Ammon's horn (tissue), 1 donor: ENCODE results near the gene NTRK2.
A peak's percentile ranks its signal among the peaks of the same experiment; 100 is the strongest.

Experiments used
- DNase-seq: peaks from one replicate; pipeline ENCODE4 v3.0.0-alpha.2; 2016; ENCODE audit warnings: low spot score

Gene NTRK2

GRCh38 chr9:84781458-84781857, 111.9 kb downstream of the NTRK2 start:
- no peak for DNase-seq

- no peak for DNase-seq
Measured at GRCh38 chr9:84781931-84782866, 112.7 kb downstream of the NTRK2 start.

- peak; percentile 54 for DNase-seq
Measured at GRCh38 chr9:84785792-84786547, 116.4 kb downstream of the NTRK2 start.

GRCh38 chr9:84788803-84789462, 119.4 kb downstream of the NTRK2 start:
- no peak for DNase-seq

DNA sequence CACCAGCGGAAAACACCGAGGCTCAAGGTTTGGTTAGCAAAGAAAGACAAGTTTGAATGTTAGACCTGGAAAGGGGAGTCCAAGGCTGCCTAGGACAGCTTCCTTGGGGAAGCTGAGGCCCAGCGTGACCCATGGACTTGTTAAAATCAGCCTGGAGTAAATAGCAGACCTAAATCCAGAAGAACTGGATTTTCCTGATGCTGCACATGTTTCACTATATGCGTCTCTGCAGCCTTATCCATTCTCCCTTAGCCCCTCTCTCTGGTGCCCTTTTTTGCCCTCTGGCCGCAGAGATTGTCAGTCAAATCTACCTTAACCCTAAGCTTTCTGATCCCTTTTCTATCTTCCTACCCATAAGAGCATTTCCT, 119.9 kb downstream of the NTRK2 start:
- DNase-seq = no peak

- no peak for DNase-seq
Measured at GRCh38 chr9:84791643-84792042, 122.1 kb downstream of the NTRK2 start.

DNA sequence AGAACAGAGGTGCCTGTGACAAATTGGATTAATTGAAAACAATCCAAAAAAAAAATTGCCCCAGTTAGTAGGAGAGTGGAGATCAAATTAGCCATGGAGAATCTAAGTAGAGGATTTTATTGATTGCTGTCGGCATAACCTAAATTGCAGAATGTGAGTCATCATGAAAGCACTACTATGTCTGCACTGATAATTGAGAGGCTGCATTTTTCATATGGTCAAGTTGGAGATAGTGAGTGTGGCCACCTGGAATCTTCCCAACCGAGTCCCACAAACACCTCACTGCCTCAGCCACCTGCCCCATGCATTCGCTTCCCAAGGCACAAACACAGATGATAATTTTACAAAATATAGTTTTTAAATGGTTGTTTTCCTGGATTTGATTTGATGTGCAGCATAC, 123.7 kb downstream of the NTRK2 start:
- no peak for DNase-seq

DNA sequence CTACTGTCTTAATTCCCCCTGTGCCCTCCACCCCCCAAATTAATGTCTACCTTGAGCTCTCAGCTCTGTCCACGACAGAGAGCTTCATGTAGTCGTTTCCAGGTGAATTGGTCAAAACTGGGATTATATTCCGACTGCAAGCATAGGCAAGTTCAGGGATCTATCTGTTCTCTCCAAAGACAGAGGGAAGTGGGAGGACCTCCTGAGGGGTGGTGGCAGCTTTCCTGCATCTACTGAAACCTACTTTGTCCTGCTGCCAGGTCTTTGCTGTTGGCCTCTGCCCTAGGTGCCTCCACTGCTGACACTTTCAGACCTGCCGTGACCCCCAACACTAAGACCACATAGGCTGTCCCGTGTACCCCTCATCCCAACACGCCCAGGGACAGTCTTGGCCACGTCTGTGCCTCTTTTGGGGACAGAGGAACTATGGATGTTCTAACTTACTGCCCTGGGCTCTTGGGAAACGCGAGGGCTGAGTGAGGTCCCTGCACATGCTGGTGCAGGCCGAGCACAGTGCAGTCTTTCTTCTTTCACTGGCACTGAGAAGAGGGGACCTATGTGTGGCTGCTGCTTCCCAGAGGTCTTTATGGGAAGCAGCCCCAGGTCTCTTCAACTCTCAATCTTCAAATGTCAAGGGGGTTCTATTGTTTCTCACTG, 125.6 kb downstream of the NTRK2 start:
- DNase-seq = peak; percentile 37

DNA sequence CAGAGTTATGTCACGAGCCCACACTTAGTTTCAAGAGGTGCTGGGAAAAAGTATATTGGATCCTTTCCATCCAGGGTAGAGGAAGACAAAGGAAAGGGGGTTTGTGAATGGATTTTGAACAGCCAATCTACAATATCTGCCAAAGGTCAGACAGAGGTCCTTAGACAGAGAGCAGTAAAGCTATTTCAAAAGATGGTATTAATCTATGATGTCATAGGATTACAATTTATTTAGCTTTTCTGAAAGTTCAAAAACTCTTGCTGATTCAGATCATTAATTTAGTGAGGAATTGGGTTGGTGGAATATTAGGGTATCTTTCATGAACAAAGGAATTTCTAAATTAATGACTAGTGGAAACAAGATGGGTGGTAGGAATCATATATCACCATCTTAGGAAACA, 126.9 kb downstream of the NTRK2 start:
- no peak for DNase-seq

DNA sequence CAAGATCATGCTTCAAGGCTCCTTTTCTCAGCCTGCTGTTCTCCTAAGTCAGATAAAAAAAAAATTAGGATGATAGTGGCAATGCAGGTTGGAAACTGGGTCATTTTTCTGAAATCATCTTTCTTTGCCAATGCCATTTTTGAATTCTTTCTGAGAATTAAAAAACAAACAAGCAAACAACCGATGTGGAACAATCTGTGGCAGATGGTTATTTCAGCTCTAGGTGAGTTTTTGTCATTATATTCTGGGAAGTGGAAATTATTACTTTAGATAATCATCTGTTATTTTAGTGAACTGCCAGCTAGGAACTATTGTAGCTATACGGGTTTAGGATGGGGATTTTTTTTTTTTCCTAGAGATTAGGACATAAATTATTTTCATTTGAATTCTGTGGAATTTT, 129.7 kb downstream of the NTRK2 start:
- DNase-seq = no peak

- DNase-seq = no peak
Measured at GRCh38 chr9:84804951-84805694, 135.6 kb downstream of the NTRK2 start.

DNA sequence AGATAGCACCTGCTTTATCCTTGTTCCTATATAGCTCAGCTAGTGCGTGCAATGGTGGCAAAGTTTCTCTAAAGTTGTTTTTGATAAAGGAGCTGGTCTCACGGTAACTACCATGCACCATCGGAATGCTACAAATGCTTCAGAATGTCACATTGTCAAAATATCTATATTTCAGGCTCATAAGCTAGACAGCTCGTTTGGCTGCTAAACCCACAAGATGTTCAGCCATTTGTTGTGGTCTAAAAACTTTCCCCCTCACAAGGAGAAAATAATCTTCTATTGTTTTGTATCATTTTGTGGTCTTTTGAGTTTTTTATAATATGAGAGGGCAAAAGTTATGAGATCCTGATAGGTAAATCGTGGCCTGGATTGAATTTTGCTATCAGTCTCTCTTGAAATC, 137.9 kb downstream of the NTRK2 start:
- no peak for DNase-seq

GRCh38 chr9:84807870-84808390, 138.4 kb downstream of the NTRK2 start:
- no peak for DNase-seq

- DNase-seq = no peak
Measured at GRCh38 chr9:84808416-84808815, 138.9 kb downstream of the NTRK2 start.

DNA sequence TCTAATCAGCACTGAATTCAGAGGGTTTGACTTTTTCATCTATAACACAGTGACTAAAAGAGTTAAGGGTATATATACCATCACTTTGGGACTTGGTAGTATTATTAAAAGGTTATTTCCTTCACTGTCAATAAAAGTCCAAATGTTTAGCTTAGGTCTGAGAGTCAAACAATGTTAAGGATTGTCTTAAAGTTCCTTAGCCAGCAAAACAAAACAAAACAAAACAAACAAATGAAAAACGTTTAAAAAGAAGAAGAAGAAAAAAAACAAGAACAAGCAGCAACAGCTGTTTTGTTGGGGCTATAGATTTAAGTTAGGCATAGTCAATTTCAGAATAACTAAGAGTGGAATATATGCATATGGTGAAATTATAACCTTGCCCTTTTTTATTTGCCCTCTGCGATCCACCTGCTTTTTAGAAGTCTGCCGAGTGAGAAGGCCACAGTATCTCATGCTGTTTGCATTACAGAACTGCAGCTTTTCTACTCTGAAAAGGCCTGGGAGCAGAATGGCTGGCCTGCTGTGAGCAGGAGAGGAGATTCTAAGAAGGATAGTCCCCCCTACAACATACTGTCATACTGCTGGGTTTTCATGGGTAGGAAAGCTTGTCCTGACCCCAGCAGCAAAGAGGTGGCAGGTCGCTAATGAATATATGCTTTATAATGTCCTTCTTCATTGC, 141.7 kb downstream of the NTRK2 start:
- no peak for DNase-seq

- no peak for DNase-seq
Measured at GRCh38 chr9:84811751-84812074, 142.2 kb downstream of the NTRK2 start.

DNA sequence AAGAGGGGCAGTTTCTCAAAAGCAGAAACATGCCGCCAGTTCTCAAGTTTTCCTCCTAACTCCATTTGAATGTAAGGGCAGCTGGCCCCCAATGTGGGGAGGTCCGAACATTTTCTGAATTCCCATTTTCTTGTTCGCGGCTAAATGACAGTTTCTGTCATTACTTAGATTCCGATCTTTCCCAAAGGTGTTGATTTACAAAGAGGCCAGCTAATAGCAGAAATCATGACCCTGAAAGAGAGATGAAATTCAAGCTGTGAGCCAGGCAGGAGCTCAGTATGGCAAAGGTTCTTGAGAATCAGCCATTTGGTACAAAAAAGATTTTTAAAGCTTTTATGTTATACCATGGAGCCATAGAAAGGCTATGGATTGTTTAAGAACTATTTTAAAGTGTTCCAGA, 142.8 kb downstream of the NTRK2 start:
- no peak for DNase-seq

- DNase-seq = no peak
Measured at GRCh38 chr9:84812847-84813246, 143.3 kb downstream of the NTRK2 start.

DNA sequence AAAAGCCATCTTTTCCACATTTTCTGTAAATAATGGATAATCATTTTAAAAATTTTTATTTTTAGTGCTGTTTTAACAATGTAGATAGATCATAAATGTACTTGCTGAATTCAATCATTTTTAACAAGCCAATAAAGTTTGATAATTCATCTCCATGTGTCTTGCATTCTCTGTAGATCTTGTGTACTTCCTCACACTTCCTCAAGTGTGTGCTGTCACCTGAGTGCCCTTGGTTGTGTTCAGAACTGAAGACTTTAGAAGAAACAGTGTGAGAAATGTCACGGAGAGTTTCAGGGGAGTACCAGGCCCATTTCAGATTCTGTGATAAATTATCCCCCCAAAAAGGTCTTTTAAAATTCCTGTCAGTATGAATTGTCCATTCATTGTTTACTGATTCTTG, 146.0 kb downstream of the NTRK2 start:
- no peak for DNase-seq

- no peak for DNase-seq
Measured at GRCh38 chr9:84817038-84817437, 147.5 kb downstream of the NTRK2 start.

DNA sequence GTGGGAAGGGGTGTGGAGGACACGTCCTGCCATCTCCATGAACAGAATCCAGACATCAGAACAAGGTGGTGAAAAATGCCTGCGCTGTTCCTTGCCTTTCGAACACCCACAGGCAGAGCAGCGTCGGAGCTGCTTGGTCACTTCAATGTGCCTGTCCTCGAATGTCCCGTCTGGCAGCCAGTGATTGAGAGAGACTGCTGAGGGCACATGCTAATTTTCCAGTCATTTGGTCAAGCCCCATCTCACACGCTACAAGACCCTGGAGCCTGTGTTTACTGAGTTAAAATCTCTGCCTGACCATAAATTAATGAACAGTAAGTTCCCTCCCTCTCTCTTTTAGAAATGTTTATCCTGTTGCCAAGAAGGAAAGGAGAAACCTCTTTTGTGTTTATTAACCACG, 149.3 kb downstream of the NTRK2 start:
- DNase-seq = no peak
